Measurements from ENCODE around the gene MCAT. TPM values are rescaled to one million over a fixed set of nuclear protein-coding genes. Genes with fewer than 3 reads are reported as not detected.

Gene MCAT
- total RNA-seq, 1 donor from 2014 or later: 12.7 TPM

DNA sequence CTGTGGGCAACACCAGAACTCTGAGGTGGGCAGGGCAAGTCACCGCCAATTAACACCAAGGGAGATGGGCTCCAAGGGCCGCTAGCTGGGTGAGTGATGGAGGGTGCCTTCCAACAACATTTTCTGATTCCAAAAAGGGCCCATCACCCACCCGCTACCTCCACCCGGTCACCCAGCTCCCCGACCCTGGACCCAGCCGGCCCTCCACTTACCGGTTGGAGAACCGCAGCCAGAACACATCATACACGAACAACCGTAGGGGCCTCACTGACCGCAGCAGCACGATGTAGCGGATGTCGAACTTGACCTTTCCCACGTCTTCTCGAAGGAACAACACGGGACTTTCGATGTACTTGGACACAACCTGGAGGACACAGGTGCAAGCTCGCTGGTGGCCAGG is 29.0 kb upstream of the MCAT start:
- Mint-ChIP-seq H3K27me3 (ENCODE audit: unreplicated experiment) (peaks cover 7% of the 10 kb centered on the region), H3K4me3 (ENCODE audit: unreplicated experiment) (no peak overlapping the region), H3K27ac (ENCODE audit: unreplicated experiment) (no peak overlapping the region), H3K9me3 (ENCODE audit: unreplicated experiment) (no peaks in the 10 kb centered on the region), H3K4me1 (ENCODE audit: low read depth, unreplicated experiment) (no peaks in the 10 kb centered on the region), H3K36me3 (ENCODE audit: unreplicated experiment) (no peaks in the 10 kb centered on the region)
- TF ChIP-seq CTCF (IDR thresholded peaks at IDR 0.05; ENCODE audit: partially characterized antibody, unreplicated experiment): no peak
- no peak for DNase-seq

DNA sequence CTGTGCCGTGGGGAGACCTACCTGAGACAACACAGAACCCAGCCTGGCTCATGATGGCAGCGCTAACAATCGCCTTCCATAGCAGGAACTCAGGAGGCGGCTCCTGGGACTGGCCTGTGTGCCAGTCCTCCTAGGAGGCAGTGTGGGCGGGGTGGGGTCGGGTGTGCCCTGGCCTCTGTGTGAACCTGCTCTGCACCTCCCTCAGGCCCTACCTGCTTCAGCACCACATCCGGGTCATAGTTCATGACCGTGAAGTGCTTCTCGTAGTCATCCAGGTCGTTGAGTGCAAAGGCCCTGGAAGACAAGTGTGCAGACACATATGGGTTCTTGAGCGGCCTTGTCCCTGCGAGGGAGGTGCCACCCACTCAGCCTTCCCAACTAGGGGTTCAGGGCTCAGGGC is 28.4 kb upstream of the MCAT start:
- no peaks in the 10 kb centered on the region for H3K36me3 Mint-ChIP-seq (ENCODE audit: unreplicated experiment)
- H3K9me3 Mint-ChIP-seq (ENCODE audit: unreplicated experiment): no peaks in the 10 kb centered on the region
- H3K4me3 Mint-ChIP-seq (ENCODE audit: unreplicated experiment): no peak overlapping the region
- no peak for DNase-seq
- H3K27ac Mint-ChIP-seq (ENCODE audit: unreplicated experiment): no peak overlapping the region
- H3K4me1 Mint-ChIP-seq (ENCODE audit: low read depth, unreplicated experiment): no peaks in the 10 kb centered on the region
- TF ChIP-seq CTCF (IDR thresholded peaks at IDR 0.05; ENCODE audit: partially characterized antibody, unreplicated experiment): no peak
- H3K27me3 Mint-ChIP-seq (ENCODE audit: unreplicated experiment): peaks cover 7% of the 10 kb centered on the region

- H3K27me3 Mint-ChIP-seq (ENCODE audit: unreplicated experiment): peaks cover 6% of the 10 kb centered on the region
- no peak for DNase-seq
- no peak for TF ChIP-seq CTCF (IDR thresholded peaks at IDR 0.05; ENCODE audit: partially characterized antibody, unreplicated experiment)
- H3K4me1 Mint-ChIP-seq (ENCODE audit: low read depth, unreplicated experiment): no peaks in the 10 kb centered on the region
- H3K27ac Mint-ChIP-seq (ENCODE audit: unreplicated experiment): no peak overlapping the region
- no peaks in the 10 kb centered on the region for H3K9me3 Mint-ChIP-seq (ENCODE audit: unreplicated experiment)
- H3K36me3 Mint-ChIP-seq (ENCODE audit: unreplicated experiment): no peaks in the 10 kb centered on the region
- no peak overlapping the region for H3K4me3 Mint-ChIP-seq (ENCODE audit: unreplicated experiment)
Measured at GRCh38 chr22:43171019-43171491, 27.9 kb upstream of the MCAT start.

DNA sequence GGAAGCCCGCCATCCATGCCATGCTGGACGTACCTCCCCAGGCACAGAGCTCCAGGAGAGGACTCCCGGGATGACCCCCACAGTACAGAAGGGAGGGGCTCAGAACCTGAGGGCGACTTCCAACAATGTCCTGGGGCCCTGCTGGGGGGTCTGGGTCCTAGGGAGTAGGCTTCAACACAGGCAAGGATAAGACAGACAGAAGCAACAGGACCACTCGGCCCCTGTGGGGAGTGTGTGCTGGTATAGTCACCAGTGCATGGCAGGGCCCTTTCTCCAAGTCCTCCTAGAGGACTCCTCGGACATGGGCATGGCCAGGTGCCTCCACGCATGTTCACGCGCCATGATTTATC is 26.9 kb upstream of the MCAT start:
- DNase-seq: no peak
- H3K27ac Mint-ChIP-seq (ENCODE audit: unreplicated experiment): no peak overlapping the region
- H3K27me3 Mint-ChIP-seq (ENCODE audit: unreplicated experiment): peaks cover 5% of the 10 kb centered on the region
- no peaks in the 10 kb centered on the region for H3K9me3 Mint-ChIP-seq (ENCODE audit: unreplicated experiment)
- no peaks in the 10 kb centered on the region for H3K4me1 Mint-ChIP-seq (ENCODE audit: low read depth, unreplicated experiment)
- TF ChIP-seq CTCF (IDR thresholded peaks at IDR 0.05; ENCODE audit: partially characterized antibody, unreplicated experiment): no peak
- H3K36me3 Mint-ChIP-seq (ENCODE audit: unreplicated experiment): no peaks in the 10 kb centered on the region
- no peak overlapping the region for H3K4me3 Mint-ChIP-seq (ENCODE audit: unreplicated experiment)

DNA sequence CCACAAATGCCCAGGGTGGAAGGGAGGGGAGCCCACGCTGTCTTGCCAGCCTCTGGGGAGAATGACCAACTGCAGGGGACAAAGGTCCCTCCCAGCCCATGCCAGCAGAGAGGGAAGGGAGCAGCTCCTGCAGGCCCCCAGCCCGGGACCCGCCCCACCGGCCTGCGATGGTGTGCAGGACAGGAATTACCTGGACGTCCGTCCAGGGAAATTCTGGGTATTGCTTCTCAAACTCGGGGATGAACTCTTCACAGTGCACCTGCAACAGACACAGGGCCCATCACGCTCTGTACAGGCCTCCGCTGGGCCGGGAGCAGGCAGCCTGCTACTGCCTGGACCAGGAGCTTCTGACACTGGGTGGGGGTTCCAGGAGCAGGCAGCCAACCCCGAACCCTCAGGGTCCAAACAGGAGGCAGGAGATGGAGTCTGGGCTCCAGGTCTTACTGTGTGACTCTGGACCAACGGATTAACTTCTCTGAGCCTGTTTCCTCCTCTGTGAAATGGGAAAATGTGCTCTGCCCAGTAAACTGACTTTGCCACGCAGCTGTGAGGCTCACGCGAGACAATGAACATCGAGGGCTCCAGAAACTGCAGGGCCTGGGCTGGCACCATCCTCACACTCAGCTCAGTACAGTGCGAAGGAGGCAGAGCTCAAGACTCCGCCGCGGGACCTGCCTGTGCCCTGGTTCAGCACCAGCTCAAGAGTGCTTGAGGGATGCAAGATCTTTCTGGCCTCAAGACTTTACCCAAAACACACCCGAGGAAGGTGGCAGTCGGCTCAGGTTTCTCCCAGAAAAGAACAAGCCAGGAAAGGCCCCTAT is 26.3 kb upstream of the MCAT start:
- H3K4me3 Mint-ChIP-seq (ENCODE audit: unreplicated experiment): no peak overlapping the region
- TF ChIP-seq CTCF (IDR thresholded peaks at IDR 0.05; ENCODE audit: partially characterized antibody, unreplicated experiment): no peak
- DNase-seq: no peak
- H3K27me3 Mint-ChIP-seq (ENCODE audit: unreplicated experiment): peaks cover 7% of the 10 kb centered on the region
- H3K36me3 Mint-ChIP-seq (ENCODE audit: unreplicated experiment): no peaks in the 10 kb centered on the region
- no peak overlapping the region for H3K27ac Mint-ChIP-seq (ENCODE audit: unreplicated experiment)
- H3K4me1 Mint-ChIP-seq (ENCODE audit: low read depth, unreplicated experiment): no peaks in the 10 kb centered on the region
- no peaks in the 10 kb centered on the region for H3K9me3 Mint-ChIP-seq (ENCODE audit: unreplicated experiment)
